GM19023 (cell line): ENCODE measurements around the gene MMEL1.

Experiments
- ATAC-seq: cut with Tn5 transposase; IDR thresholded peaks from one replicate; pipeline ENCODE4 v1.9.1; 2021; ENCODE audit warnings: mild to moderate bottlenecking, moderate library complexity; ENCODE audit not compliant: unreplicated experiment

MMEL1 gene

GRCh38 chr1:2642560-2643413, 10.0 kb upstream of the MMEL1 start:
- peak; percentile 85 for ATAC-seq

DNA sequence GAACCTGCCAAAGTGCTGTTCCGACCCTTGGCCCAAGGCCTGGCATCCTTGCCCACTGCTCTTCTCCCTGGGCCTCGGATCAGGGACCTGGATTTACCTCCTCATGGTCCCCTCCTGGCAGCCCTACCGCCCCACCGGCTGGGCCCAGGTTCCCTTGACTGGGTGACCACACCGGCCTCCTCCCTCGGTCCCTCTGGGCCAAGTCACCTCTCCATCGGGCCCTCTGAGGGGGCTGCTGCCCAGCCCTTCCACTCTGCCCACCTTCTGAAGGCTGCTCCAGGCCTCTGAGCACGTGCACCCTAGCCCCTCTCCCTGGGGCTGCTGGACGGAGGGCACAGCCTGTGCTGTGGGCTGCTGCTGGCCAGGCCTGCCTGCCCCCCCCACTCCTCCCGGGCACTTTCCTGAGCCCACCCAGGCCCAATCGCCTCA, 9.3 kb upstream of the MMEL1 start:
- no peak for ATAC-seq

GRCh38 chr1:2641381-2642130, 8.7 kb upstream of the MMEL1 start:
- no peak for ATAC-seq

GRCh38 chr1:2640626-2641025, 7.8 kb upstream of the MMEL1 start:
- ATAC-seq: no peak

DNA sequence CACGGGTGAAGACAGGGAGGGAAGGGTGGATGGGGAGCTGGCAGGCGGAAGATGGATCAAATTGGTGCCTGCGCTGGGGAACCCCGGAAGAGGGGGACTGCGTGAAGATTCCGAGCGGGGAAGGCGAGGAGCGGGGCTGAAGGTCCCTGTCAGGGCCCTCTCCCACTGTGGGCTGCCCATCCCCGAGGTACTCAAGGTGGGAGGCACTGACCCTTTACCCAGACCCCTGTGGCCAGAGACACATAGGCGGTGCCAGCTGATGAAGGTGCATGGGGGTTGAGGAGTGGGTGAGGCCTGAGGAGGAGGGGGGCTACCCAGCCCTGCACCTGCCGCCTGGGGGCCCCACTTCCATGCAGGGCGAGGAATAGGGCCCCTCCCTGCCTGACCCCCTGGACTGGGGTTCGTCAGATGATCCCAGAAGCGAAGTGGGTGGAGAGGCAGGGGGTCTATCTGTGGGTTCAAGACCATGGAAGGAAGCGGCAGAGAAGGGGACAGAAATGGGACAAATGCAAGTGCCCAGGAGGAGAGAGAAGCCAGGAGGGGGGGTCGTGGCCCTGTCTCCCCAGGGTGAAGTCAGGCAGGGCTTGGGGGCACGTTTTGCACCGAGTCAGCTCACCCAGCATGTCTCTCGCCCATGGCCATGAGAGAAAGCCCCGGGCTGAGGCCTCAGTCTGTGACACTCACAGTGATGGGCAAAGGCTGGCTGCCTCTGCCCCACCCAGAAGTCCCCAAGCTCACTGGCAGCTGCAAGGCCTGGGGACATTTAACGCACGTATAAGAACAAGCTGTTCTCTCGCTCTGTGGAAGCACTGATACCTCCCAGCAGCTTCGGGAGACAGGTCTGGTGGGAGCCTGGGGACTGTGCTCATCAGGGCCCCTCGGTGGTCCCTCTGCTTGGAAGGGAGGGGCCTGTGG, 7.0 kb upstream of the MMEL1 start:
- no peak for ATAC-seq

- no peak for ATAC-seq
These were observed 6.4 kb upstream of the MMEL1 start for GRCh38 chr1:2639203-2639602.

GRCh38 chr1:2638466-2639115, 5.8 kb upstream of the MMEL1 start:
- ATAC-seq: no peak

DNA sequence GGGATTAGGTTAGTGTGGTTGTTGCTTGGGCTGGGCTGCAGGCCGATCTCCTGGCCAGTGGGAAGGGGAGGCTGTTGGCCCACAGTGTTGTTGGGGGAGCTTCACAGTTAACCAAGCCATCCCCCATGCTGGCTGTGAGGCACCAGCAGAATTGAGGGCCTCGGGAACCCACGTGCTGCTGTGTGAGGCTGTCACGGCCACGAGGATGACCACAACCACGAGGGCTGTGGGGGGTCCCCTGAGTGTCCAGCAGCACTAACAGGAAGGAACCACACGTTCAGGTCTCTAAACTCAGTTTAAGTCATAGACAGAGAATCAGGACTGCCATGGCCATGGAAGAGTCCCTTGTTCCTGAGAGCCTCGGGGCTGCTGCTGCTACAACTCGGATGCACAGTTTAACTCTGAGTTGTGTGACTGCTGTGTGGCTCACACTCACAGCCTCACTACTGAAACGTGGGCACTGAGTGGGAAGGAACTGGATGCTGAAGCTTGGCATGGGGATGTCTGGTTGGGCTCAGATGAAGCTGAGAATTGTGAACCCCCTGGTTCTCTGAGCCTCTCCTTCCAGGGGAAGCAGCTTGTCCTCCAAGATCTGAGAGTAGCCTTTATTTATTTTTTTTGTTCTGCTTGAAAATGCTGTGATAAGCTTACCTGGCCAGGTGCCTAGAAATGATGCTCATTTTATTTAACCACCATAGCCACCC, 4.8 kb upstream of the MMEL1 start:
- no peak for ATAC-seq

- no peak for ATAC-seq
These were observed 3.9 kb upstream of the MMEL1 start for GRCh38 chr1:2636733-2637132.

- no peak for ATAC-seq
These were observed 2.7 kb upstream of the MMEL1 start for GRCh38 chr1:2635361-2636010.

DNA sequence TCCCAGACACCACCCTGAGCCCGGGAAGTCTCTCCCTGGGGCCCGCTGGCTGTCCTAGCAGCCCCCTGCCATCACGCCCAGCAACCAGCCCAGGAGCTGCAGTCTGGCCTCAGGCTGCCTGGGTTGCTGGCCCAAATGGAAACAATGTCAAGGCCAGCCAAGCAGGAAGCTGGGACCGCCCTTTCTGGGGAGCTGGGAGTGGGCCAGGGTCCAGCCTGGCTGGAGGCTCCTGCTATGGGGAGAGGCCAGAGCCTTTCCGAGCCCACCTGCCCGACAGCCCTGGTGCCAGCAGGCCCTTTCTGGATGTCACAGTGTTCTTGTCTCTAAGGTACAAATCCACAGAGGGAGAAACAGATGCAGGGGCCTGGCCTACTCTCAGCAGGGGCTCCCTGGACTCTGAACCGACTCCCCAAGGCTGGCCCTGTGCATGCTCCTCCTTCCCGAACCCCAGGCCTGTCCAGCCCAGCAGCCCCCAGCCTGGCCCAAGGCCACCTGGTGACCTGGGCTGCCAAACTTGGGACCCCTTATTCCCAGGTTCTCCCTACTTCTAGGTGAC, 1.2 kb upstream of the MMEL1 start:
- no peak for ATAC-seq

- ATAC-seq: no peak
These were observed 635 bp upstream of the MMEL1 start for GRCh38 chr1:2633366-2633935.

- ATAC-seq: no peak
These were observed 775 bp downstream of the MMEL1 start for GRCh38 chr1:2632051-2632430.

DNA sequence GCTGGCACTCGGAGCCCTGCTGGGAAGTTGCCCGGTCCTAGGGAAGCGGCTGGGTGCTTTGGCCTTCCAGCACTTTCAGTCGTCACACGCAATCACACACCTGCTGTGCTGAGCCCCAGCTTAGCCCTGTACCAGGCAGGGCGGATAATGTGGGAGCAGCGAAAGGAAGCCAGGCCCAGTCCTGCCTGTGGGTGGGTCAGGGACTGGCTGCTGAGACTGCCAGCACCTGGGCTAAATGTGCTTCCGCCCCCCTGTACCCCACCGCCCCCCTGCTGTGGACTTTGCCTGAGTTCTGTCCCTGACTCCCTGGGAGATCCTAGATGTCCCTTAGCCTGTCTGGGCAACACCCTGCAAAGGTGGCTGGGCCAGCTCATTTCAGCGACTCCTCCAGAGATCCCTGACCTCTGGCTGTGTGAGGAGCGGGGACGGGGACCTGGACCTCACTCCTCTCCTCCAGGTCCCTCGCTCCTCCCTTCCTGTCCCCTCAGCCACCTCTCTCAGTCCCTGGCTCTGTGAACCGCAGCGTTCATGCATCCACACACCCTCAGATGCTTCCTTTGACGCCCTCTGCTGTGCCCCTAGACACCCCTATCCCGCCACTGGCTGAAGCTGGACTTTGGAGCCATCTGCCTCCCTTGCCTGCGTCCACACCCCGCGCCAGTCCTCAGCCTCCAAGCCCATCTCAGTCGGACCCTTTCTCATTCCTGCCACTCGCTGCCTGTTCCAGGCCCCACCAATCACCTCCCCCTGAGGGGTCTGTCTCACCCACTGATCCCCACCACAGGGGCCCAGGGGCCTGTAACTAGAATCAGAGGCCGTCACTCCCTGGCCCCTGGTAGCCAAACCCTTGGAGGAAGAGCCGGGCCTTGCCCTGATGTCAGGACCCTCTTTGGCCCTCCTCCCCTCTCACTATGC, 1.4 kb downstream of the MMEL1 start:
- ATAC-seq: no peak

GRCh38 chr1:2630498-2631135, 2.2 kb downstream of the MMEL1 start:
- ATAC-seq: no peak

DNA sequence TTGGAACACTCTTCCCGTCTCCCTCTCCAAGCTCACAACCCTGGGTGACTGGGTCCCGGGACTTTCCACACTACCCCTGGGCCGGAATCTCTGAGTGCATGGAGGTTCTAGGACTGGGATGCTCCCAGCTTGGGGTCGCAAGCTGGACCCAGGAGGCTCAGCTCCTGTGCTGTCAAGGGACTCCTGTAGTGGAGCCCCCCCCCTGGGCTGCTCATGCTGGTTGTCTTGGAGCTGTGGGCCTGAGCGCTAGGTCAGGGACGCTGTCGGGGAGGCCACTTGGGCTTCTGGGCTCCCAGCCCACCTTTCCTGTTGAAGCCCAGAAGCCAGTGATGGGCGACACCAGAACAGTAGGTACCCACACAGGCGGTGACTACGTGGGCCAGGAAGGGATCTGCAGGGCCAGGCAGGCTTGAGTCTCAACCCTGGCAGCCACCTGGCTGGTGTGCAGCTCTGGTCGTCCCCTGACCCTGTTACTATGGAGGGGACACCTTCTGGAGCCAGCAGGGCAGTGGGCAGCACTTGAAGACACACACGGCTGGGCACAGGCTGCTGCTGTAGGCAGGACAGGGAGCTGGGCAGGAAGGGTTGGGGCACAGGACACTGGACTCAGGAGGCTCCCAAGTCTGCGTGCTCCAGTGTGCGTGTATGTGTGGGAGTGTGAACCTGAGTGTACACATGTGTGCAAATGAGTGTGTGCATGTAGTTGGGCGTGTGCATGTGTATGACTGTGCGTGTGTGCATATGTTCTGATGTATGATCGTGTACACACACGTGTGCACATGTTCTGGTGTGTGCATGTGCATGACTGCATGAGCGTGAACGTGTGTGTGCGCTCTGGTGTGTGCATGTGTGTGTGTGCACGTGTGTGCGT, 3.0 kb downstream of the MMEL1 start:
- ATAC-seq: no peak
